Left lung (tissue), 10 donors: Measurements from ENCODE around the gene ACMSD. TPM values are rescaled to one million over a fixed set of nuclear protein-coding genes. Genes with fewer than 3 reads are reported as not detected.
"Not testable (repeated sequence)": the region's sequence is repeated elsewhere in the genome, so short reads cannot be mapped to it uniquely, and the experiment has no call there.

Source experiments
- ATAC-seq: fragments of 200-7000 bp; cut with Tn5 transposase; one replicate; pipeline ENCODE4 v1.9.1; 2020; ENCODE audit warnings: moderate library complexity
- DNase-seq, 4 donors: peaks; one replicate each; pipeline ENCODE4 v3.0.0-alpha.2; 2013 to 2020
- H3K27ac ChIP-seq, 2 donors: fragments of 200-600 bp; sonication (generic) in 1 of 2; one replicate each; pipeline versions ENCODE4 v1.5.0 to v1.8.0; 2020 to 2021
- H3K27me3 ChIP-seq, 2 donors: fragments of 200-600 bp; sonication (generic) in 1 of 2; one replicate each; pipeline versions ENCODE4 v1.5.0 to v1.8.0; 2020 to 2021
- H3K36me3 ChIP-seq, 2 donors: fragments of 200-600 bp; sonication (generic) in 1 of 2; one replicate each; pipeline versions ENCODE4 v1.5.0 to v1.8.0; 2020 to 2021
- H3K4me1 ChIP-seq, 2 donors: fragments of 200-600 bp; one replicate each; pipeline ENCODE4 v1.8.0; 2021
- H3K4me3 ChIP-seq, 2 donors: fragments of 200-600 bp; sonication (generic) in 1 of 2; one replicate each; pipeline versions ENCODE4 v1.5.0 to v1.8.0; 2020 to 2021; ENCODE audit warnings: mild to moderate bottlenecking in 1 of 2
- H3K9me3 ChIP-seq, 2 donors: fragments of 200-600 bp; sonication (generic) in 1 of 2; one replicate each; pipeline versions ENCODE4 v1.5.0 to v1.8.0; 2020 to 2021
- intact Hi-C, 2 donors: fragments of 100-400 bp; cut with DNase I; formaldehyde crosslinking; loops; one replicate each; pipeline versions ENCODE4 v1.11.2 to v1.14.2; 2022
- polyA plus RNA-seq, 6 donors: library from polyadenylated mRNA; unstranded; fragments of 120-200 nt; gene quantifications; one replicate each; pipeline ENCODE4 v1.2.1, GENCODE V29; 2013; ENCODE audit not compliant: insufficient read length in 6 of 6
- total RNA-seq, 2 donors: library from RNA; stranded (reverse); fragmentation: NEBNext Ultra II Directional; extraction: Animal tissue kit (Norgen Biotek cat#: 25700); gene quantifications; one replicate each; pipeline ENCODE4 v1.2.1, GENCODE V29; 2021
- TF ChIP-seq, protein P1 (sequence below), 2 donors: fragments of 200-600 bp; sonication (generic) in 1 of 2; IDR thresholded peaks; one replicate each; pipeline versions ENCODE4 v1.5.0 to v1.8.0; 2021; ENCODE audit warnings: antibody characterized with exemption in 2 of 2
- donor health status: DM: no; HTN: yes; CAD: no.
- donor health status: DM: no; HTN: no; CAD: no.

ACMSD gene
- total and polyA plus RNA-seq, 8 donors: 1.0 to 2.0 (median 1.7) TPM; not detected in 2

DNA sequence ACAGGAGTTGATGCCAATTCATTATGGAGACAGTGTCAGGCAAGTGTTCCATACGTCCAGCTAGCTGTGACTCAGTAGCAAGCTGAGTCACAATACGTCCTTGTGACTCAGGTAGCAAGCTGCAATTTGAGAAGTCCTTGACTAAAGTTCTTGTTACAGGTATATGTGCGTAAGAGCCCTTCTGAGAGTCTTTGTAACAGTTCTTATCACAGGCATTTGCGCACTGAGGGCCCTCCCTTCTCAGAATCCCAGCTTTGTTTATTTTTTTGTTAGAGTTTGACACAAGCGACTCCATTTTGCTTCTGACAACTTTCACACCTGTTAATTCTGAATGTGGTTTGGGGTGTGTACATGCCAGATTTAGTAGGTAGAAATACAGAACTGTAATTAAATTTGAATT, 20.1 kb upstream of the ACMSD start:
- peak in 3 of 4 donors; percentile 11 to 70 (median 35) for DNase-seq
- ATAC-seq: peak; percentile 91

DNA sequence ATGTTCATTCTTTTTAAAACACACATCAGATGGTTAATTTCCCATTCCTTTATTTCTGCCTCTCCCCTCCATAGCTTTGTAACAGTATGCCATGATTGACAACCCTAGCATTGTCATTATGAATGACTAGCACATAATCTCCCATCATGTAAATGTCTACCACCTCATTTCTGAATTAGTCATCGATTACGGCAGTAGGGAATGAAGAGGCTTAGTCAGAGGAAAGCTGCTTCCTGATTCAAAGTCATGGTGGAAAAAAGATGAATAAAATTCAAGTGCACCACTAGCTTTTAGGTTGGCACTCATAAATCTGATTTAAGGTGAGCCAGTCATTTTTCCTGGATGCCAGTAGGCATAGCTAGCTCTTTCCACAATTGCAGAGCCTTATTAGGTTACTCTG, 19.1 kb upstream of the ACMSD start:
- H3K27ac ChIP-seq: peak overlapping the region in 1 of 2 donors; percentile 26
- intact Hi-C loops: no loop called here
- ATAC-seq: peak; percentile 33

More for the DNA sequence above, 20.1 kb upstream of the ACMSD start:
- Histone ChIP-seq H3K27me3 (no peaks in the 10 kb centered on the region), H3K27ac (peak overlapping the region; percentile 26 to 43), H3K4me1 (no peaks in the 10 kb centered on the region), H3K9me3 (no peaks in the 10 kb centered on the region), H3K36me3 (no peaks in the 10 kb centered on the region), H3K4me3 (no peak overlapping the region)
- intact Hi-C loops: no loop called here
- TF ChIP-seq, protein P1, sequence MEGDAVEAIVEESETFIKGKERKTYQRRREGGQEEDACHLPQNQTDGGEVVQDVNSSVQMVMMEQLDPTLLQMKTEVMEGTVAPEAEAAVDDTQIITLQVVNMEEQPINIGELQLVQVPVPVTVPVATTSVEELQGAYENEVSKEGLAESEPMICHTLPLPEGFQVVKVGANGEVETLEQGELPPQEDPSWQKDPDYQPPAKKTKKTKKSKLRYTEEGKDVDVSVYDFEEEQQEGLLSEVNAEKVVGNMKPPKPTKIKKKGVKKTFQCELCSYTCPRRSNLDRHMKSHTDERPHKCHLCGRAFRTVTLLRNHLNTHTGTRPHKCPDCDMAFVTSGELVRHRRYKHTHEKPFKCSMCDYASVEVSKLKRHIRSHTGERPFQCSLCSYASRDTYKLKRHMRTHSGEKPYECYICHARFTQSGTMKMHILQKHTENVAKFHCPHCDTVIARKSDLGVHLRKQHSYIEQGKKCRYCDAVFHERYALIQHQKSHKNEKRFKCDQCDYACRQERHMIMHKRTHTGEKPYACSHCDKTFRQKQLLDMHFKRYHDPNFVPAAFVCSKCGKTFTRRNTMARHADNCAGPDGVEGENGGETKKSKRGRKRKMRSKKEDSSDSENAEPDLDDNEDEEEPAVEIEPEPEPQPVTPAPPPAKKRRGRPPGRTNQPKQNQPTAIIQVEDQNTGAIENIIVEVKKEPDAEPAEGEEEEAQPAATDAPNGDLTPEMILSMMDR (IDR thresholded peaks at IDR 0.05): no peak

DNA sequence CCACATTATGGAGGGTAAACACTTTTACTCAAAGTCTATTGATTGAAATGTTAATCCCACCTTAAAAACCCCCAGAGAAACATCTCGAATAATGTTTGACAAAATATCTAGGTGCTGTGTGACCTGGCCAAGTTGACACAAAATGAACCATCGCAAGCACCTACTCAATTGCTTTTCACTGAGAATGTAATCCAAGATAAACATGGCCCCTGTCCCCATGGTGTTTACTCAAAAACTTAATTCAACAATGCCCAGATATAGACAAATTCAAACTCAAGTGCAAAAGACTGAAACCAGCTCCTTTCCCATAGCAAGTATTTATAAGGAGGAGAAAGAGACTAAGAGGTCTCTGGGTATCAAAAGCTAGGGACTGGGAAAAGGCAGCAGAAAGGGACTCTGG, 15.0 kb upstream of the ACMSD start:
- Histone ChIP-seq H3K36me3 (no peaks in the 10 kb centered on the region), H3K4me1 (no peaks in the 10 kb centered on the region), H3K27me3 (no peaks in the 10 kb centered on the region), H3K4me3 (no peak overlapping the region), H3K27ac (peak overlapping the region in 1 of 2 donors; percentile 41), H3K9me3 (peaks cover 0 to 2% of the 10 kb centered on the region in 2 donors)
- TF ChIP-seq, protein P1 (IDR thresholded peaks at IDR 0.05): no peak
- peak; percentile 85 for ATAC-seq
- intact Hi-C loops: no loop called here
- DNase-seq: peak in 1 of 4 donors; percentile 6

More for the DNA sequence above, 19.1 kb upstream of the ACMSD start:
- no peaks in the 10 kb centered on the region for H3K27me3 ChIP-seq
- TF ChIP-seq, protein P1 (IDR thresholded peaks at IDR 0.05): no peak
- no peaks in the 10 kb centered on the region for H3K9me3 ChIP-seq
- no peaks in the 10 kb centered on the region for H3K4me1 ChIP-seq
- DNase-seq: no peak
- no peaks in the 10 kb centered on the region for H3K36me3 ChIP-seq
- H3K4me3 ChIP-seq: no peak overlapping the region

DNA sequence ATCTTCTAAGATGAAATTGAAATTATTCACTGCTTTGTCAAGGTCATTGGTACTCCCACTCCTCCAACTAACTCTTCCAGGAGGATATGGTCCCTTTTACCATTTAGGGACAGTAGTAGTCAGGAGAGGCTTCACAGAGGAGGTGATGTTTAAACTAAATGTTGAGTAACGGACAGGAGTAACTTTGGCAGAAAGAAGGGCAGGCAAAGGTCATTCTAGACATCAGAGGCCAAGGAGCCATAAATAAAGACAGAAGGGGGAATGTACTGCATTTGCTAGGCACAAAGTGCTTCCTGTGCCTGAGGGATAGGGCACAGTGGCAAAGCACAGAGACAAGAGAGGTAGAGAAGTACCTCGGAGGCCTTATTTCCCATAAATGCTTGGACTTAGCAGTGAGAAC, 14.6 kb upstream of the ACMSD start:
- no peak for ATAC-seq
- intact Hi-C loops: no loop called here
- Histone ChIP-seq H3K27me3 (no peaks in the 10 kb centered on the region), H3K9me3 (peaks cover 0 to 2% of the 10 kb centered on the region in 2 donors), H3K27ac (peak overlapping the region in 1 of 2 donors; percentile 41), H3K36me3 (no peaks in the 10 kb centered on the region), H3K4me1 (no peaks in the 10 kb centered on the region), H3K4me3 (no peak overlapping the region)
- TF ChIP-seq, protein P1 (IDR thresholded peaks at IDR 0.05): no peak
- DNase-seq: no peak

DNA sequence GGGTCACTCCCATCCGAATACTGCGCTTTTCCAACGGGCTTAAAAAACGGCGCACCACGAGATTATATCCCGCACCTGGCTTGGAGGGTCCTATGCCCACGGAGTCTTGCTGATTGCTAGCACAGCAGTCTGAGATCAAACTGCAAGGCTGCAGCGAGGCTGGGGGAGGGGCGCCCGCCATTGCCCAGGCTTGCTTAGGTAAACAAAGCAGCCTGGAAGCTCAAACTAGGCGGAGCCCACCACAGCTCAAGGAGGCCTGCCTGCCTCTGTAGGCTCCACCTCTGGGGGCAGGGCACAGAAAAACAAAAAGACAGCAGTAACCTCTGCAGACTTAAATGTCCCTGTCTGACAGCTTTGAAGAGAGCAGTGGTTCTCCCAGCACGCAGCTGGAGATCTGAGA, 12.7 kb upstream of the ACMSD start:
- DNase-seq, H3K4me1 ChIP-seq, H3K27ac ChIP-seq, intact Hi-C loops, H3K27me3 ChIP-seq, H3K9me3 ChIP-seq, H3K36me3 ChIP-seq, H3K4me3 ChIP-seq, ATAC-seq: not testable (repeated sequence)

DNA sequence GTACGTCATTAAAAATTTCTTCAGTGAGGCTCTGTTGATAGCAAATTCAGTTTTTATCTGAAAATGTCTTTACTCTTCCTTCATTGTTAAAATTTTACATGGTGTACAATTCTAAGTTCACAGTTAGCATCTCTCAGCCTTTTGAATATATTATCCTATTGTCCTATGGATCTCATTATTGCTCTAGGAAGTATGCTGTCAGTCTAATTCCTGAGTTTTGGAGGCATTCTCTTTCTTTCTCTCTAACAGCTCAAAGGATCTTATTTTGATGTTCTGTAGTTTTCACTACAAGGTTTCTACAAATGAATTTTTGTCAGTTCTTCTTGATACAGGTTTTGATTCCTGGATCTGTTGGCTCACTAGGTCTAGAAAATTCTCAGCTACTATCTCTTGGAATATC, 2.9 kb upstream of the ACMSD start:
- peaks cover 0 to 15% of the 10 kb centered on the region in 2 donors for H3K9me3 ChIP-seq
- peaks cover 0 to 4% of the 10 kb centered on the region in 2 donors for H3K4me1 ChIP-seq
- no peaks in the 10 kb centered on the region for H3K27me3 ChIP-seq
- TF ChIP-seq, protein P1 (IDR thresholded peaks at IDR 0.05): no peak
- H3K36me3 ChIP-seq: no peaks in the 10 kb centered on the region
- no peak overlapping the region for H3K4me3 ChIP-seq
- H3K27ac ChIP-seq: no peak overlapping the region
- ATAC-seq: no peak
- DNase-seq: no peak
- intact Hi-C loops: no loop called here
